Measurements from ENCODE around the gene EDNRA.

EDNRA gene

GRCh38 chr4:147498031-147498660, 17.2 kb downstream of the EDNRA start:
- no peak for DNase-seq

GRCh38 chr4:147508346-147508745, 27.4 kb downstream of the EDNRA start:
- DNase-seq = no peak

- DNase-seq = no peak
Measured at GRCh38 chr4:147509386-147509785, 28.5 kb downstream of the EDNRA start.

GRCh38 chr4:147510962-147511668, 30.2 kb downstream of the EDNRA start:
- DNase-seq = no peak

GRCh38 chr4:147513091-147513490, 32.2 kb downstream of the EDNRA start:
- no peak for DNase-seq

GRCh38 chr4:147513952-147514351, 33.1 kb downstream of the EDNRA start:
- DNase-seq = no peak

GRCh38 chr4:147515220-147515936, 34.5 kb downstream of the EDNRA start:
- DNase-seq = no peak

GRCh38 chr4:147516133-147516532, 35.2 kb downstream of the EDNRA start:
- no peak for DNase-seq

GRCh38 chr4:147518086-147518485, 37.2 kb downstream of the EDNRA start:
- DNase-seq = no peak

GRCh38 chr4:147518846-147519767, 38.2 kb downstream of the EDNRA start:
- peak; percentile 30 to 77 (median 43) for DNase-seq

GRCh38 chr4:147524601-147525000, 43.7 kb downstream of the EDNRA start:
- no peak for DNase-seq

GRCh38 chr4:147525494-147526271, 44.8 kb downstream of the EDNRA start:
- DNase-seq = no peak

- no peak for DNase-seq
Measured at GRCh38 chr4:147526272-147526654, 45.4 kb downstream of the EDNRA start.

- DNase-seq = peak in 1 of 3 experiments; percentile 36
Measured at GRCh38 chr4:147528054-147528453, 47.2 kb downstream of the EDNRA start.

GRCh38 chr4:147530134-147530533, 49.2 kb downstream of the EDNRA start:
- no peak for DNase-seq

- no peak for DNase-seq
Measured at GRCh38 chr4:147530723-147531122, 49.8 kb downstream of the EDNRA start.

GRCh38 chr4:147532896-147533295, 52.0 kb downstream of the EDNRA start:
- DNase-seq = no peak

- DNase-seq = no peak
Measured at GRCh38 chr4:147533331-147533730, 52.4 kb downstream of the EDNRA start.

- DNase-seq = no peak
Measured at GRCh38 chr4:147535124-147535523, 54.2 kb downstream of the EDNRA start.

- no peak for DNase-seq
Measured at GRCh38 chr4:147538711-147539110, 57.8 kb downstream of the EDNRA start.

- no peak for DNase-seq
Measured at GRCh38 chr4:147539959-147540358, 59.1 kb downstream of the EDNRA start.
